Right lung (tissue), 5 donors: Measurements from ENCODE around the gene ZFHX3. TPM values are rescaled to one million over a fixed set of nuclear protein-coding genes. Genes with fewer than 3 reads are reported as not detected.

Experiments used
- DNase-seq, 2 donors: peaks; one replicate each; pipeline ENCODE4 v3.0.0-alpha.2; 2013
- polyA plus RNA-seq, 5 donors: library from polyadenylated mRNA; unstranded; fragments of 120-200 nt; gene quantifications; one replicate each; pipeline versions ENCODE4 v1.2.1 to v1.2.3, GENCODE V29; 2013; ENCODE audit warnings: inconsistent platforms in 1 of 5, low replicate concordance in 1 of 5; ENCODE audit not compliant: insufficient read length in 5 of 5, insufficient read depth in 1 of 5

ZFHX3 gene
- polyA plus RNA-seq, 5 donors: 20.7 to 34.7 (median 26.6) TPM

DNA sequence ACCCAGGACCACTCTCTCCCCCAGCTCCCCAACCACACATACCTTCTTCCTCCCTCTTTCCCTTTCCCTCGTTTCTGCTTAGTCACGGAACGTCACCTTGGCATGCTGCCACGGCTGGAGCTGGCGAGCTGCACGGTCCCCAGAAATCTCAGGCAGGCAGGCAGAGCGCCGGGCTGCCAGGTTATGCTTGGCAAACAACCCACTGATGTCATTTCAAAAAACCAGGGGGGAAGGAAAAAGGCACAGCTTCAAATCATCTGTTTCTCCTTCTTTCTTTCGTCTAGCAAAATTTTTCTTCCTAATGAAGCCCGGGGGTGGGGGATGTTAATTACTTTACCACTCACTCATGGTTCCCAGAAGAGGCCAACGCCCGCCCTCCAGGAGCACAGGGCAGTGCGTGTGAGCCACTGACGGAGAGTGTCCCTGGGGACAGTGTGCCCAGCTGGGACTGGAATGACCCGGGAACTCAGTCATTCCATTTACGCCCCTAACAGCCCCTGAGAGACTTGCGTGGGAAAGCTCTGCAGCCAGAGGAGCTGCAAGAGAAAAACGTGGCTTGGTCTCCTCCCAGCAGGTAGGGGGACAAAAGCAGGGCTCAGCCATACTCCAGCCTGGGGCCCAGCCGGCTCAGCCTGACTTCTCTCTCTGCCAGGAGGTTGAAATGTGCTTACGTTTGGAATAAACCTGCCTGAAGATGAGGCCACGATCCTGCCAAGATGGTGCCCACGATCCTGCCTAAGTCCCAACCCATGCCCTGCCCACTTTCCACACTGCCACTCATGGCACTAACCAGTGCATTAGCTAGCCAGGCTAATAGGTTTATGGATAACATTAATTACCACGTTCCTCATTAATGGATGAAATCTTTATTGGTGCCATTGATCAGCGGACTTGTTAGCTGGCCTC lies 198.9 kb downstream of the ZFHX3 start:
- DNase-seq: peak; percentile 82 to 84

DNA sequence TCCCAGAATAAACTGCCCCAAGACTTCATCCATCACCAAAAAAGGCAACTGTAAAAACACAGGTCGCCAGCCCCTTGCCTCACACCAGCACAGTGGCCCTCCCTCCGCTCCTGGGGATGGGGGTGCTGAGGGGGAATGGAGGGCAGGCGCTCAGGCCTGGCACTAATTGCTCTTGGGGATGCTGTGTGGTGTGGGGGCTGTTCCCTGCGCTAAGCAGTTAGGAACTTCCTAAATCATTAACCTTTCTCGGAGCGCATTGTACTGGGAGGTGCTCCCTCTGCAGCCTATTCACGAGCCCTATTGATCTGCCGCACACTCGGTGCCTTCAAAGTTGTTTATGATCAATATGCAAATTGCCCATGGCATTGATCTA lies 199.9 kb downstream of the ZFHX3 start:
- no peak for DNase-seq

DNA sequence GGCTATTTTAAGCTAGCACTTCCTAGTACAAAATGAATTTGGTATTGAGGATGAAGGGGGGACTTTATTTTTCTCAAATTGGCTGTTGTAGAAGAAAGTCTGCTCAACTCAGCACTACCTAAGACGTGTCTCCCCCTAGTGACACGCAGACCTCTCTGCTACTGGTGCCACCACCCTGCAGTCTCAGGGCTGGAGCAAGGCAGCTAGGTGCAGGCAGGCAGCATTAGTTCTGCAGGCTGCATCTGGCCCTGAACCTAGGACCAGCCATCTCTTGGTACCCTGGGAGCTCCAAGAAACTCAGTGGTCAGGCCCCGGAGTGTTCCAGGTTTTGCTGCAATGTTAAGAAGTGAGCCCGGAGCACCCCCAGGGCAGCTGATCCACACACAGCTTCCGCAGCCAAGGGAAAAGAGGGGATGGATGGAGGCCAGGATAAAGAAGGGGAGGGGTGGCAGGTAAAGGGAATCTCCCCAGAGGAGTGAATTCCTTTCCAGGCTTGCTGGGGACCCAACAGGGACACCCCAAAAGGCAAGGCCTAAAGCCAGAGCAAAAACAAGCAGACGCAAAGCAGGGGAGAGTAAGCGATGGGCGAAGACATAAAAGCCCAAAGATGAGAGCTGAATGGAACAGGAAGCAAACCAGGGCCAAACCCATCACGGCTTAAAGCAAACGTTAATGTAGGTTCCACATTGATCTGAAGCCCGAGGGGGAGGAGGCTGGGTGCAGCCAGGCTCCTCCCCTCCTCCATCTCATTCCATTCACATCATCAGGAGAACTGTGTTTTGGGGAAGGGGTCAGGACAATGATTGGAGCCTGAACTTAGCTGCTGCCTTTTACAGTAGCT lies 200.5 kb downstream of the ZFHX3 start:
- no peak for DNase-seq

DNA sequence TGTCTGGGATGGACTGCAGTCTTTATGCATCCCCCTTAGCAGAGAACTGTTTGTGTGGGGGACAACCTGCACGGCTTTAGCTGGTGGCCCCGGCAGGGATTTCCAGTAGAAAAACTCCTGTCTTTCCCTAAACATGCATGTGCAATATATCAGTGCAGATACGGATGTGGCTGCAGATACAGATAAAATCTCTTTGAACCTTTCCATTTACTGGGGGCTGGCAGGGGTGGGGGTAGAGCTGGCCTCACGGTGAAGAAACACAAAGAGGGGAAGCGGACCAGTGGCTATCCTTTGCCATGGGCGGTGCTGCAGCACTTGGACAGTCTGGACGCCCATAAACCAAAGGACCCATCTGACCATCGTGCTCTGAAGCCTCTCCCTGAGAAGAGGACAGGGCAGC lies 201.3 kb downstream of the ZFHX3 start:
- no peak for DNase-seq

DNA sequence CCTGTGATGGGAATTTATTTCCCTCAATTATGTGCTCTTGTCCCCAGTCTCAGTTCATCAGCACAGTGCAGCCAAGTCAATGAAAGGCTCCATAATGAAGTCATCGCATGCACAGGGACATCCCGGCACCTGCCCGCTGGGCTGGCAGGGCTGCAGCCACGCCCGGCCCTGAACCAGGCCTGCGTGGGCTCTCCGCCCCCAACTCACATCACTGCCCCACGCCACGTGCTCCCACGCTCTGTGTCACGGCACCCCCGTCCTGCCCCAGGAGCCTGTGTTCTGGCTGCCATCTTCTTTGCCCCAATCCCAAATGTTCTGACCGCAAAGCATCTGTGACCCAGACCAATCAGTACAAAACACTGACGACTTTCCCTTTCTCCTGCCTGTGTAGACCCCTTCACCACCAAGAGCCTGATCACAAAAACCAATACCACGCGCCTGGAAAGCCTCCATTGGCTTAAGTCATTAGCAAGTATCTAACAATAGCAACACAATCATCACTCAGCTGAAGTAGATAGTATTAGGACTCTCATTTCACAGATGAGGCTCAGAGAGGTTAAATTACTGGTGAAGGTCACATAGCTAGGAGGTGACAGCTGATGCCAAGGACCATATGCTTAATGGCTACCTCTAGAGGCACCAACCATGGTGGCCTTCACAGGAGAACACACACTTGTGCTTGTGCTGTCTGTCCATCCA lies 202.5 kb downstream of the ZFHX3 start:
- no peak for DNase-seq

DNA sequence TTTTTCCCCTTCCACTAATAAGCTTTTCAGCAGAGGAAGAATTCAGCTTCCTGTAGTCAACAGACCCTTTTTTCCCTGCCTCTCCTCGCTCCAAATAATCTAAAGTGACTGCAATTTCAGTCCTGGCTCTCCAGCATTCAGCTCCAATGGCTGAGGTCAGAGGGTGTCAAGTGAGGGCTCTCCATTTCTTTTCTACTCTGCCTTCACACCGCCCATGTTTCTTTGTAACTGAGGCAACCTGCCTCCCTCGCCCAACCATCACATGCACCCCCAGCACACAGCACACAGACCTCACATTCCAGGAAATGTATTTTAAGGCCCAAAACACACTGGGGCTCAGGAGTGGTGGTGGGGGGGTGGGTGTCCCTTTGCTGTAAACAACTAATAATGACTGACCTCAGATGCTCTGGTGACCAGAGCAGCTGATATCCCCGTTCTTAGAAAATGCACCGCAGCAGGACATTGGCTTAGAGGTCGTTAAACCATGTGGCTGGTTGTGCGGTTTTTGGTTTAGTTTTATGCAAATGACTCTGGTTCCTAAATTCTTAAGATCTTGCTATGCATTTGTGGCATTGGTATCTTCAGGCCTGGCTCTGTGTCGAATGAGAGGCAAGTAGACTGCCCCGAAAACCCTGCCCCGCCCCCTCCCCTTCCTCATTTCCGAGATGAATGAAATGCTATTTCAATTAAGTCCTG lies 203.6 kb downstream of the ZFHX3 start:
- DNase-seq: no peak

DNA sequence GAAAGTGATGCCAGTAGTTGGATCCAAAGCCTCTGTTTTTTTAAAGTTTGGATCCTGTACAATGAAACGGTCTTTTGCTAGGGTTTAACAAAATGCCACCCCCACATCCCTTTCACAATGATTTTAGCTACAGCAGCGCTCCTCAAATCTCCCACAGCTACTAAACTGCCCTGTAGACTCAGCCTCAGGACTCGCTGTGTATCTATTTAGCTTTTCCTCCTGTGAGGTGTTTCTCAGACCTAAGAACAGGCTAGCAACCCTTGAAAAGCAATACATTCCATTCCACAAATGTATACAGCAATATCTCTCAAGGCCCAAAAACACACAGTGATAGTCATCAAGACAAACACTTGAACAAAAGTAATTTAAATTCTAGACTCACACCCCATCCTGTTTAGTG lies 206.4 kb downstream of the ZFHX3 start:
- no peak for DNase-seq

DNA sequence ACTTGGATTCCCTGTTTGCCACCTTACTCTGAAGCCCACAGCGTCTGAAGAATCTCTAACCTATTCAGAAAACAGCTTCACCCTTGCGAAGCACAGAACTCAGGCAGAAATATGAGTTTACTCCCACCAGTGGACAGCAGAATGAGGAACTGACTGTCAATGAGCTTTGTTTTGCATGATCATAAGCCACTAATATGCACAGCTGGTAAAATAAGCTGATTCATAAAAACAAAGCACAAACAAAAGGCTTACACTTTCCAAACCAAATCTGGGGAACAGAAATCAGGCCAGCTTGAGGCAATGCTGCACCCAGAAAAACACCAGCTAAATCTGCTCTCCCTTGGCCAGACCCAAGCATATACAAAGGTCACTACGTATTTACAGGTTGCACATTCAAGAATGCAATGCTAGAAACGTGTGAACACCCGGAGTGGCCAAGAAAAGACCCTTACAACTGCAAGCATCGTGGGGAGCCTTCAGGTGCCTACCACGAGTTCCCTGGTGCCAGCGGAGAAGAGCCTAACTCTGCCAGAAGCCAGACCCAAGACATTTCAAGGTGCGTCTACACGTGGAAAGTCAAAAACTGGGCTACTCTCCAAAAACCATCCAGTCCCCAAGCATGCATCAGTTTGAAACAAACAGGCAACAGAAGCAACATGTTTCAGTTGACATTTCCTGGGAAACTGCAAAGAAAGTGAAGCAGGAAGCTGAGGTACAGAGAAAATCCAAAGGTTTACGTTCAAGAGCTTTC lies 207.1 kb downstream of the ZFHX3 start:
- no peak for DNase-seq

DNA sequence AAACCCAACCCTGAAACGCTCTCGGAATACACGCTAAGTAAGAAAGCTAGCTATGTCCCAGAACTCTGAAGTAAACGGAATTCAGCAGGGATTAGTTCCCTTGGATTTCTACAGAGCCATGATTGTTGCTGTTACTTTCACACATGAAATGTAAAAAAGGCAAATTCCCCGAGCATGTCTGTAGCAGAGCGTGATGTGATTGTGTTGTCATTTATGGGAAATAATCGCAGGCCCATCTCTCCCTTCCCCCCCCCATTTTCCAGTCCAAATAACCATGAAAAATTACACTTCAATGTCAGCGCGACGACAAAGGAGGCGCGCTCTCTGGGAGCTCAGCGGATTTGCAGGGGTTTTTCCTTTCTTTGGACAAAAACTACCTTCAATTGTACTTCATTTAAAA lies 209.0 kb downstream of the ZFHX3 start:
- no peak for DNase-seq

DNA sequence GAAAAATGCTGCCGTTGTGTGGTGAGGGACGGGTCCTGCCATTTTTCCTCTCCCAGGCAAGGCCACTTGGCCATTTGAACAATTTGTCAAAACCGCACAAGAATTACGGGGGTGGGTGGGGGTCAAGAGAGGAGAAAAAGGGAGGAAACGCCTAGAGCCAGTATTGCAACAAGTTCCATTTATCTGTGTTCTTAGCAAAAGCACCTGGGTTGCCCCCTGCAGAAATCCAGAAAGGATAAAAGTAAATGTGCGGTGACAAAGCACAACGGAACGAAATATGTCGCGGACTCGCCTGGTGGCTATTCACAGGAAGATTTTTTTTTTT lies 209.4 kb downstream of the ZFHX3 start:
- DNase-seq: no peak

DNA sequence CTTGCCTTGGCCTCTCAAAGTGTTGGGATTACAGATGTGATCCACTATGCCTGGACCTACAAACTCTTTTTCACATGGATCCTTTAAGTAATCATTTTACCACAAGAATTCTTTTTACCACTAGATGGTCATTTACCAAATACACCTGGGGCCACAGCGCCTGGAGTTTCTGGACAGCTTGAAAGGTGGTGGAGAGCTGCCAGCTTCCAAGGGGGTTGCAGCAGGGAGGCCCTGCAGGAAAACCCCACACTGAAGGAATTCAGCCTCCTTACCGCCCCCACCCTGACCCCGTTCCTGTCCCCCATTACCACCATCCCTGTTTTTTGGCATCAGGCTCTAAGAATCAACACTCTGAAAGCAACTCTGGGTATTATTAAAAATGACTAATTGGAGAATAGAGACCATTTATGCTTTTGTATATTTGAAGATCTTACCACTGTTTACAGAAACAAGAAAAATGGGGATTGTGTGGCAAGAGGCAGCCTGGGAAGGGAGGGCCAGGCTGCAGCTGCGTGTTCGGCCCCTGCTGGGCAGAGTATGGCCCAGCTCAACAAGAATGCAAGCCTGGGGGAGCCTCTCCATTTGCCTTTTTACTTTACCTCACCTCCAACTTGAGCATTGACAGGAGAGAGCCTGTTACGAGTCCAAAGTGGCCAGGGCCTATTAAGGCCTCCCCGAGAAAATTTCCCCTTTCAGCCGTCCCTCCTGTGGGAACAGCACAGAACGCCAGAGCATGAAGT lies 209.9 kb downstream of the ZFHX3 start:
- DNase-seq: no peak

DNA sequence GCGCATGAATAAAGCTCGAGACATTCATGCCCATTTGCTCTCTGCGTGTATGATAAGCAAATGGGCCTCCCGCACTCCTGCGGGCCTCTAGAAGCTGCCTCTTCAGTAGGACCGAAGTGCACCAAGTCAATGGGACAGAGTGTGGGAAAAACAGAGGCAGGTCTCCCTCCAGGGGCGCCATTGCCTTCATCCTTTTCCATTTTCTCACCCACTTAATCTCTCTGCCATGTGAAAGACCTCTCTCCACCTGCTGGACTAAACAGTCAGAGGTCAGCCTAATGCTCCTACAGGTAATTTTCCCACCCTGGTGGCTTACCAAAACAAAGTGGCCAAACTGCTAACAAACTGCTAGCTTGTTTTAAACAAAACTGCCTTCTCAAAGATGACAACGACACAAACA lies 210.9 kb downstream of the ZFHX3 start:
- no peak for DNase-seq

DNA sequence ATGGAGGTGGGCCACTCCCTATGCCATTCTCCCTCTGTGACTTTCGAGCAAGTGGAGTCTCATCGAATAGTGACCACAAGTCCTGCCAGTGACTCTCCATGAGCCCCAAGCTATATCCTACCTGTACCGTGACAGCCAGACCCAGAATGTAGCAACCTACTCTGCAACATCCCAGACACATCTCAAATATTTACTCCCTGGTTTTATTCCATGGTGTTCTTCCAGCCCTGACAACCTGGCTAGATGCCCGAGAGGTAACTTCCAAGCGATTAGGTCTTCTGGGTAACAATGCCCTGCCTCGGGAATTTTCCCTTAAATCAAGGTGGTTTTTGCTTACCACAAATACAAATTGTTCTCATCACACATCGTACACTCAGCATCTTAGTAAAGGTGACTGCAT lies 211.7 kb downstream of the ZFHX3 start:
- no peak for DNase-seq

DNA sequence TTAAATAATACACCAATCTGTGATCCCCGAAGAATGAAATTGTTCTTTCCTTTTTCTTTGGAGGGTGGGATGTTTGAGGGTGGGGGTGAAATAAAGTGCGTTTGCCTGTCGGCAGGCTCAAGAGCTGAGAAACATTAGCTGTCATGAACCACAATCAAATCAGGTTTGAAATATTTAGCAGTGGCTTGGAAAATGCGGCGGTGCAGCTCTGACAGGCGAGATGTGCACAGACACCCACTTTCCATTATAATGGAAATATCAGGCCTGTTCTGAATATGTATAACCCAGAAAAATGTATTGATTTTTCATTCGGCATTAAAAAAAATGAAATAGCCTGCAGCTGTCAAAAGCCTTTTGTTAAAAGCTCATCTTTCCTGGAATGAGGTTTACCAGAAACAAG lies 212.8 kb downstream of the ZFHX3 start:
- no peak for DNase-seq

DNA sequence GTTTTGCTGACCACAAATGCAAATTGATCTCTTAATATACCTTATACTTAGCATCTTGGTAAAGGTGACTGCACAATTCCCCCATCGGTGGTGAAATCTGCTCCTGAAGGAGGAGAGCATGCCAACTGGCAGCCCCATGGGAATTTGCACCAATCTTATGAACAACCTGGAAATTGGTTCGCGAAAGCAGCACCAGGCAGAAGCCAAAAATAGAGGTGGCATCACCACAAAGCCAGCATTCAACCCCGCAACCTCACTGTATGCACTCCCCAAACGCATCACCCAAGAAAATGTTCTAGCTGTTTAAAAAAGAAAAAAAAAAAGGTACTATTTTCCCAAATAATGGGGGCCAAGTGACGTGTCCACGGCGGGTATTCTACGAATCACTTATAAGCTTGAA lies 213.4 kb downstream of the ZFHX3 start:
- no peak for DNase-seq

DNA sequence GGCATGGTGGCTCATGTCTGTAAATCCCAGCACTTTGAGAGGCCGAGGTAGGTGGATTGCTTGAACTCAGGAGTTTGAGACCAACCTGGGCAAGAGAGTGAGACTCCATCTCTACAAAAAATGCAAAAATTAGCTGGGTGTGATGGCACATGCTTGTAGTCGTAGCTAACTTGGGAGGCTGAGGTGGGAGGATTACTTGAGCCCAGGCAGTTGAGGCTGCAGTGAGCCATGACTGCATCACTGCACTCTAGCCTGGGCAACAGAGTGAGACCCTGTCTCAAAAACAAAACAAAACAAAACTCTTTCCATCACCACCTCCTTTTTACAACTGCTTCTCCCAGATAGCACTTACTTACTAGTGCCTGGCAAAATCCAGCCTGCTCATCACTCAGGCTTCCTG lies 214.0 kb downstream of the ZFHX3 start:
- no peak for DNase-seq

DNA sequence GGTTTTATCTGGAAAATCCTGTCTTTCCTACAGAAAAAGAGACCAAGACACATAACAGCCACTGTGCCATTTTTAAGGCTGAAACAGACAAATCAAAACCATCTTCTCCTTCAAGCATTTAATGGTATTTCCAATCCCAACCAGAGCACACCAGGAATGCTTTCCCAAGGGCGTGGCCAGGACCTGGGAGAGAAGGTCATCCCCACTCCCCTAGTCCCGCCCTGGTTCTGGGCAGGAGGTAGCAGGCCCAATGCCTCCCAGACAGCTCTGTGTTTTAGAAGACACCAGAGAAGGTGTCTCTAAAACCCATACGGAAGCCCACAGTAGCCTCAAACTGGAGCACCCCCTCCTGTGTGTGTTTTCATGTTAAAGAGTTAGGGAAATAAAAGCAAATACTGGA lies 214.4 kb downstream of the ZFHX3 start:
- no peak for DNase-seq

DNA sequence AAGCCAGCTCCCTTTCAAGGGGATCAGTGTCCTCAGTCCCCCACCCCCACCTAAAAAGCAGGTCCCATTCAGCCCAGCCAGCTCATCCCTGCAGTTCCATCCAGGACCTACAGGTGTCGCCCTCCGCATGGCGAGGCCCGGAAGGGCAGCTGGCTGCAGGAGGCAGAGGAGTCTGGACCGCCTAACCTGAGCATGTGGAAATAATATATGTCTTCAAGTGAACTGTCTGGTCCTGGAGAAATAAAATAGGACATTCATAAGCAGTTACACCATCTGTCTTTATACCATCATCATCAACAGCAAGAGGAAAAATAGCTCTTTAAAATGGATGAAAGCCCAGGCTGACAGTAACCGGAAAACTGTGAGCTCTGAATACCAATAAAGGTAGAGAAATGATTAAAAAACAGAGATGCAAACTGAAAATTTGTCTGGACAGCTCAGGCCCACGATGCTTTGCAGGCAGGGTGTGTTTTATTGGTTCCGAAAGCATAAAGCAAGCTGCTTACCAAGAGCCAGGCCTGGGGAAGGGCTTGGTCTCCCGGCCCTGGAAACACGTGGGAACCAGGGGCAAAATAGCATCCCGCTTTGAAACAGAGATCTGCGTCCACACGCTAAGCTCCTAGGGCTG lies 215.2 kb downstream of the ZFHX3 start:
- DNase-seq: peak; percentile 54 to 61

DNA sequence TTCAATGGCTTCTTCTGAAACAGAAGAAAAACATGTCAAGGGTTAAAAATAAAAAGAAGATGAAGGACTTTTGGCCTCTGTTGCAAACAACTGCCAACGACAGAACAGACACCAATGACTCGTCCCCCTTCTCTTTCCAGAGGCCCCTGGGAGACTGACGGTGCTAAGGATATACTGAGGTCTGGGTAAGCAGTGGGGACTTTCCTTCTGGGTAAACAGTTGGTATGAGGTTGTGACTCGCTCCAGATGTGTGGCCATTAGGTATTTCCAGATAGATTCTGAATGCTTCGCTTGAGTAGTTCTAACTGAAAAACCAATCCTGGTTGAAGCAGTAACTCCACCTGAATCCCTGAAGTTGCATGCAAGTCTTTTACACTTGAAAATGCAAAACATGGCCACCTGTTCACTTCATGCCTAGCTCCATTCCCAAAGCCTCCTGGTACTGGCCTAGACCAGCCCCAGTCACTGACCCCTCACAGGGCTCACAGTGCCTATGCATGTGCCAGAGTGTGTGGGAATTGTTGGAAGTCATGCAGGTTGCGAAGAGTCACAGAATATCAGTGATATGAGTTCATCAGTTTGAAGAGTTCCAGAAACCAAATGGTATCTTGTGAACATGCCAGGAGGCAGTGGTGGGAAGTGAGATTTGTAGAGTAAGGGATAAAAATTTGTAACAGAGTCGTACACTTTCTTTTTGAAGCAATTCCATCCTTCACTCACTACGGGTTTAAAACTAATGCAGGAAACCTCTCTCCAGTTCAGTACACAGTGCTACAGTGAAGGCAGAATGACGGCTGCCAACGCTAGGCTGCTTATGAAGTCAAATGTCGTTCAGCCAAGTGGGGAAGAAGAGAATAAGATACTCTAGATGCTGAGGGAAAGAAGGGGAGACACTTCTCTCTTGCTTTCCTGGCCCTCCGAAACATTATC lies 217.8 kb downstream of the ZFHX3 start:
- no peak for DNase-seq
